ENCODE measurements around the gene SAMSN1.
"Not testable (repeated sequence)": the region's sequence is repeated elsewhere in the genome, so short reads cannot be mapped to it uniquely, and the experiment has no call there.

SAMSN1 gene

DNA sequence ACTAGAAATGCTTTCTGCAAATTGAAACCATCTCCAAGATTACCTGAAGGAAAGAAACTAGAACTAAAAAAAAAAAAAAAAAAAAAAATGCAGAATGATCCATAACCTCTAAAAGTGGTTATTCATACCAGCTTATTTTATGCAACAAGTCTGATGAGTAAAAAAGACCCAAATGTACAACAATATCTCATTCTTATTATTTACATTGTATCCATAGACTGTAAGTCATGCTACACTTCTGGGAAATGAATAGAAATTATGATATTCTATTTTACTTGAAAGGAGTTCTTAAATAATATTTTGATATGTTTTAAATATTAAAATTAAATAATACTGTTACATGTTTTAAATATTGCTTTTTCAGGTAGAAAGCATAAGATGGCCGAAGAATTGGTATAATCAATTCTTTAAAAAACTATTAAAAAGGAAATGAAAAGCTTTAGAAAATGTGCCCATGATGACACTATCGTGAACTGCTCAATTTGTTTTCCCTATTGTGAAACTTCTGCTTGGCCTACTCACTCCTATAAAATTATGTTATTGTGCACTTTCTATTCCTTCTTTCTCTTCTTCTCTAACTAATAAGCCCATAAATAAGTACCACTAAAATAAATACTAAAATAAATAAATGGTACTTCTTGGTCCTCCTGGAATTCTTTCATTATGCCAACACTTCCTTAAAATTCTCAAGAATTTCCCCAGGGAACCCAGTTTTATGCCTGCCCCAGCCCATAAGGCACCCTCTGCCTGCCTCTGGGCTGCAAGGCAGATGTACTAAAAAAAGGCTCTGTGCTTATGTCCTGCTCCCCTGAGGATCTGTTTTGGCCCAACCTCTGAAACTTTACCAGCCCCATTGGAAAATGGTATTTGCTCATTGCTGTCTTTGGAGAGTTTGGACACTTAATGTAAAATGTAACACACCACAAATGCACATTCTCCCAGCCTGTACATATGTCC, 18.1 kb downstream of the SAMSN1 start:
- FAIRE-seq: no peak

DNA sequence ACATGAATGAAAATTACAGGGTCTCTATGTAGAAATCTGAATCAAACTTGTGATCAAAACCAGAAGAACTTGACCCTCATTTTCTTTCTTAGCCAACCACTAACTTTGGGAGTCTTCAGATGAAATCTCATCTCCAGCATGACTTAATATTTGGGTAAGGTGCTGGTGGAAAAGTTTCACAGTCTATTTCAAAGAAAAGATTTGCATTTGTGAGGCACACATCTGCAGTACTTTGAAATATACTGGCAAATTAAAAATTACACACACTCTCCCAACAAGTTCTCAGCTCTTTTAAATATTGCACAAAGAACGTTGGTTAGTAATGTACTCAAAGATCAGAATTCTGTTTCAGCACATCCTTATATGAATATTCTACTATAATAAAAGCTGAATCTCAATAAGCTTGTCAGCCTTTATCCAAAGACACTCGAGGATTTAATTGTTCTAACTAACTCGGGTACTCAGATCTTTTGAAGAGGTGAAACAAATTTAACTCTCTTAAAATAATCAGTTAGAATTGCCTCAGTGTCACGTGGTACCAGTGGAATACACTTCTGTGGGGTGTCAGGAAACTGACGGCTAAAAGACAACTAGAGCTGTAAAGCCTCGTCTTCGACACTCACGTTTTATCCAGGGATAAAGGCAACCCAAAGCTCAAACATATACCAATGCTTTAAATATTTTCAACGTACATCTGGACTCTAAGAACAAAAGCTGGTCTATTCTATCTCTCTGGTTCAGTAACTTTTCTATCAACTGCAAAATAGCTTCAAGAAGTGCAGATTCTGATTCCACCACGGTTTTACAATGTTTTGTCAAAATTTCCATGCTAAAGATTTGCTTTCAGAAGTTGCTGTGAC, 19.0 kb downstream of the SAMSN1 start:
- no peak for FAIRE-seq

DNA sequence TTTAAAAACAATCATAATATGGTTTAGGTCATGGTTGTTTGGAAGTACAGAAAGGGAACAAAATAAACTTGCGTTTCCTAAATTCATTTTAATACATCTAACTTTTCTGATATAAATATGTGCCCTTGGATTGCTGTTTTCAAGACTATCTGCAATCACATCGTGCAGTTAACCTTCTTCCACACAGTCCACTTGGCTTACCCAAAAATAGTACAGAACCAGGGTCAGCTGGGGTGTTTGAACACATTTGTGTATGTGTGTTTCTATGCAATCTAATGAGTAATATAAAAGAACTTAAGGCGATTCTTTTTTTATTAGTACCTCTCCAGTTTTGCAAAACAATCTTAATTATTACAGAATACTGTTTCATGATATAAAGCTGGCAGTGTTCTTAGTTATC, 19.9 kb downstream of the SAMSN1 start:
- FAIRE-seq: no peak

DNA sequence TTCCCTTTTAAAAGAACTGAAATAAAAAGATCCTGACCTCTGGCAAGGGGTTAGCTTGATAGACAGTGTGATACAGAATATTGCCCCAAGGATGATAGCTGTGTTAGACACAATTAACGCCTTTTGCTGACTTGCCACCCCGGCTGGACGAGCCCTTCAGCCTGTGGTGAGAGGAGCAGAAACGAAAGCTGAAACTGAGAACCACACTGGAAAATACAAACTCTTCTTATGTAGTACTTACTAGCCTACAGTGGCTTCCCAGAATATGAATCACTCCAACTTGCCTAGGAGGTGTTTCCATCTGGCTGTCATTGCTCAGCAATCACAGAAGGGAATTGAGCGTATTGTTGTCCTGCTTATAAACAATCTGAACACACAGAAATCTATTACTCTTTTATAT, 22.9 kb downstream of the SAMSN1 start:
- FAIRE-seq: no peak

DNA sequence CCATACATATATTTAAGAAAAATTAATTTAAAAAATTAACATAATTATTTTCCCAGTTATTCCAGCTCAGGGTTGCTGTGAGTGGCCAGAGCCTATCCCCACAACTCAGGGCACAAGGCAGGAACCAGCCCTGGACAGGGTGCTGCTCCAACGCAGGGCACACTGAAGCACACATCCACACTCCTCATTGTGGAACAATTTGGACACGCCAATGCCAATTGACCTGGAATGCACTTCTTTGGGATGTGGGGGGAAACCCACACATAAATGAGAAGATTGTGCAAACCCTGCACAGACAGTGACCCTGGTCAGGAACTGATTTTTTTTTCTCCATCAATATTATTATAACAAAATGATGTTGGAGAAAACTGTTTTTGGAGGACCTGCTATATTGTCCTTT, 23.4 kb downstream of the SAMSN1 start:
- FAIRE-seq: no peak

DNA sequence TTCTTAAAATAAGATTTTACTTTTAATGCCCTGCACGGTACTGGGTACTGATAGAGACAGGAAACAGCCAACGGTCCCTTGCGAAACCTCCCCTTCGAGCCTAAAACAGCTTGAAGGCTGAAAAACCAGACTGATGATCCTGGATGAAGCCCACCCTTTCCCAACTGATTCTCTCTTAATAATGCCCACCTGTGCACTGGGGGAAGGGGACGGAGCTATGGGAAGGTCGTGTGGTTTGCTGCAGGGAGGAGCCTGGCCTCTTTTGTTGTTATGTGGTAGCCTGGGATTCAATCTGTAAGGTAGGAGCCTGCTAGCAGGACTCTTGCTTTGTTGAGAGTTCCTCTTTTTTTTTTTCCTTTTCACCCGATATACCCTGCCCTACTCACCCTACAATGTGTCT, 25.6 kb downstream of the SAMSN1 start:
- FAIRE-seq: no peak

DNA sequence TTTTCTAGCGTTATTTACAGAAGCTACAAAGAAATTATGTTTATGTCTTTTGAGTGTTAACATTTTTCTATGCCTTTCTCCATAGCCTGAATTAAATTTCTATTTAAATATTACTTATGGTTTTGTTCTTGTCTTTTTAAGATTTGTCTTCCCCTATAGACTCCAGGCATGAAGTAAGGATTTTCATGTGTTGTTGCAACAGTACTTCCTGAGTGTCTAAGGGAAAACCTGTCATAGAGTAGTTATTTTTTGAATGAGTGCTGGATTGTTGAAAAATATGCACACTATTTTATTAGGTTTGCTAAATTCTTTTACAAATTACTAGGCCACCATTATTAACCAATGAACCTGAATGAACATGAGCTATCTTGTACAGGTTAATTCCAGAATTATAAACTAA, 27.1 kb downstream of the SAMSN1 start:
- no peak for FAIRE-seq

DNA sequence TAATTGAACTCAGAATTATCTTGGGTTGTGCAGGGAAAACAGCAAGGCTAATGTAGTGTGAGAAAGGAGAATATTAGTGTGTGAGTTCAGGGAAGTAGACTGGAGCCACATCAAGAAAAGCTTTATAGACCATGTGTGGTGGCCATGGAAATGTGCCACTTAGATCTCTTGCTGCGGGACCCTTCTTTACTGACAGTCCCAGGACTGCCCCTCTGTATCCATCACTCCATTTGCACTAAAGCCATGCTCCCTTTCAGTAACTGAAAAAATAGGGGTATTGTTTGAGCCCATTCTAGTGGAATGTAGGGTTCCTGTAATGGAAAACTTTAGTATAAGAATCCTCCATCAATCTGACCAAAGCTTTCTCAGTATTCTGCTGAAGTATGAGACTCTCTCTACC, 32.3 kb downstream of the SAMSN1 start:
- FAIRE-seq: no peak

DNA sequence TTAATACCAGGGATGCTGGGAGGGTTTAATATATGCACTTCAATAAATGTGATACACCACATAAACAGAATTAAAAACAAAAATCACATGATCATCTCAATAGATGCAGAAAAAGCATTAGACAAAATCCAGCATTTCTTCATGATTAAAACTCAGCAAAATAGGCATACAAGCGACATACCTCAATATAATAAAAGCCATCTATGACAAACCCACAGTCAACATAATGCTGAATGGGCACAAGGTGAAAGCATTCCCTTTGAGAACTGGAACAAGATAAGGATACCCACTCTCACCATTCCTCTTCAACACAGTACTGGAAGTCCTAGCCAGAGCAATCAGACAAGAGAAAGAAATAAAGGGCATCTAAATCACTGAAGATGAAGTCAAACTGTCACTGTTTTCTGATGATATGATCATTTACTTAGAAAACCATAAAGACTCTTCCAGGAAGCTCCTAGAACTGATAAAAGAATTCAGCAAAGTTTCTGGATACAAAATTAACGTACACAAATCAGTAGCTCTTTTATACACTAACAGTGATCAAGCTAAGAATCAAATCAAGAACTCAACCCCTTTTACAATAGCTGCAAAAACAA, 39.2 kb downstream of the SAMSN1 start:
- not testable (repeated sequence) for FAIRE-seq

DNA sequence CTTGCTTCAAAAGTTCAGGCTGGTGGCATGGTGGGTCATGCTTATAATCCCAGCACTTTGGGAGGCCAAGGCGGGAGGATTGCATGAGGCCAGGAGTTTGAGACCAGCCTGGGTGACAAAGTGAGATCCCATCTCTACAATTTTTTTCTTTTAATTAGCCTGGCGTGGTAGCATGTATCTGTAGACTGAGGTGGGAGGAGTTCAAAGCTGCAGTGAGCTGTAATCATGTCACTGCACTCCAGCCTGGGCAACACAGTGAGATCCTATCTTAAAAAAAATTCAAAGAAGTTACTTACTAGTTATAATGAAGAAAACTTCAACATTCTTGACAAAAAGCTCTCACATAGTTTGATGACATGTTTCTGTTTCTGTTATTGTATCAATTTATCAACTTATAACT, 45.2 kb downstream of the SAMSN1 start:
- no peak for FAIRE-seq

DNA sequence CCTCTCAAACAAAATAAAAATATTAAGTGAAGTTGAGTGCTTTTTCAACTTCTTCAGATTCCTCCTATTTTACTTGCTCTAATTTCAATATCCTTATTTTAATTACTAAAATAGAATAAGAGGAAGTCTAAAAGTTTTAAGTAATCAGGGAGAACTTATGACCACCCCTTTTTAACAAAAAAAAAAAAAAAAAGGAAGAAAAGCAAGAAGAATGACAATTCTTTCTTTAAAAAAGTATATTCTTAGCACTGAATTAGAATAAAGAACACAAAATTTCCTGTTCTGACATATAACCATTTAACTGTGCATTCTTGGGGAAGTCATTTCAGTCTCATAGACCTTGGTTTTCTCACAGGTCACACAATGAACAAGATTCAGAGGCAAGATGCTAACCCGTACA, 46.8 kb downstream of the SAMSN1 start:
- no peak for FAIRE-seq

DNA sequence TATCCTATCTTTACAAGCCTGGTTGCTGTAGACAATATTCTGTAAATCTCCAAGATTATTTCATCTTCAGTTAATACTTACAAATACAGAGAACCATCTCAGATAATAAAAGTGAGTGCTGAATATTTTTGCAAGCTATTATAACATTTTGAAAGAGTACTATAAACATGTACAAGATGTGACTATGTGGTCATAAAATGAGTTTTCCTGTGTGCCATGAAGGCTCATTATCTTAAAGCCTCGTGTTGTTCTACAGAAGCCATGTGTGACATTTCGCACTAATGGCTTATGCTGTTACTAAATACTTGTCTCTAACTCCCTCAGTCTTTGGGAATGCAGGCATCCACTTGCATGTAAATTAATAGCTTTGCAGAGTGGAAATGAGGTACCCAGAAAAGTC, 48.3 kb downstream of the SAMSN1 start:
- FAIRE-seq: no peak

DNA sequence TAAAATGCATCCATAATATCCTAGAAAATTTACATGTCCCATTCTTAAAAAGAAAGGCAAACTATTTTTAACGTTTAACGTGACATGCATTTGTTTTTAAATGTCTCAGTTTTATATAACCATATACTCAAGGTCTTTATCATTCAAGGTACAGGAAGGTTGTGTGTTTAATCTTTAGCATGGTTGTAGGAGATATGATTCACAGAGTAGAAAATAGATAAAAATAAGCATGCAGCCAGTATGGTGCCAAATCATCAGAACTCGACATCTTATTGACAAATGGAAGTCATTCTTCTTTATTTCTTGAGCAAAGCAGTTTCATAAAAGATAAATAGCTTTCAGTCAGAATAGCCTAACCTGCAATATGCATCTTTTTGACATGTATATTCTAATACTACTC, 51.0 kb downstream of the SAMSN1 start:
- no peak for FAIRE-seq

DNA sequence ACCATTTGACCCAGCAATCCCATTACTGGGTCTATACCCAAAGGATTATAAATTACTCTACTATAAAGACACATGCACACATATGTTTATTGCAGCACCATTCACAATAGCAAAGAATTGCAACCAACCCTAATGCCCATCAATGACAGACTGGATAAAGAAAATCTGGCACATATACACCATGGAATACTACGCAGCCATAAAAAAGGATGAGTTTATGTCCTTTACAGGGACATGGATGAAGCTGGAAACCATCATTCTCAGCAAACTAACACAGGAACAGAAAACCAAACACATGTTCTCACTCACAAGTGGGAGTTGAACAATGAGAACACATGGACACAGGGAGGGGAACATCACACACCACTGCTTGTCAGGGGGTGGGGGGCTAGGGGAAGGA, 51.9 kb downstream of the SAMSN1 start:
- FAIRE-seq: not testable (repeated sequence)

DNA sequence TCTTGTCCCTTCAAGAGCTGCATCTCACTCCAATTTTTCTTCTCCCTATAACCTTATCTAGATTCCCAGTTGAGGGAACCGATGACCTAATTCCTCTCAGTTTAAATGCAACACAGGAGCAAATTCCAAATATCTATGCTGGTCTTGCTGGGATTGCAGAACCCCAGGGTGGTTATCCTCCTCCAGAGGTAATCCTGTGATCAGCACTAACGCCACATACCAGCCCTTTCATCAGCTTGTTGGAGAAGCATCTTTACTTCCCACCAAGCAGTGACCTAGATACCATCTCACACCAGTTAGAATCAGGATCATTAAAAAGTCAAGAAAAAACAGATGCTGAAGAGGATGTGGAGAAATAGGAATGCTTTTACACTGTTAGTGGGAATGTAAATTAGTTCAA, 52.4 kb downstream of the SAMSN1 start:
- FAIRE-seq: no peak

DNA sequence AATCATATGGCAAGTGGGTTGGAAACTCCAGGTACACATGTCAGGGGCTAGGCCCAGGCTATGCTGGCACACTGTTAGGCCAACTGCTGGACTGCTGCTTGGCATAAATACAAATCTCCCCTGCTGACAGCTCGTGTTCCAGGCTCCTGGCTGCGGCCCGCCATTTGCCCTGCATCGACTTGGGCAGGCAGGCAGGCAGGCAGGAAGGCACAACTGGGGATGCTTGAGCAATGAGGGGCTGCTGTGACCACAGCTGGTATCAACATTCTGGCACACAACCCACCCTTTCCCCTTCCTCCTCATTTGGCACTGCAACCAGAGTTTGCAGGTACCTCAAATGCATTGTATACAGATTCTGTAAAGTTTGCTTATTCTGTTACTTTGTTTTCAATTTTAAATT, 53.2 kb downstream of the SAMSN1 start:
- no peak for FAIRE-seq

DNA sequence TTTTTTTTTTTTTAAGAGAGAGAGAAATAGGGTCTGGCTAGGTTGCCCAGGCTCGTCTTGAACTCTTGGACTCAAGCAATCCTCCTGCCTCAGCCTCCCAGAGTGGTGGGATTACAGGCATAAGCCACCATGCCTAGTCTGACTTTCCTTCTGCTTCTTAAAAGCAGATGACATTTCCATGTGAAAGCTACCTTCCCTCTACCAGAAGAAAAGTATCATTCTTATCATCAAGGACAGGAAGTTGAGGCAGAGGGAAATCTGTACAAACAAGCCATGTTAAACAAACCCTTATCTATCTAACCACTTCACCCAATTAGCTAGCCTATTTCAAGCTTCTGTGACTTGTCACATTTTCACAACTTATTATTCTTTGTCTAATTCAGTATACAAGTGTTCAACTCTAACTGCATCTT, 54.8 kb downstream of the SAMSN1 start:
- FAIRE-seq: no peak

DNA sequence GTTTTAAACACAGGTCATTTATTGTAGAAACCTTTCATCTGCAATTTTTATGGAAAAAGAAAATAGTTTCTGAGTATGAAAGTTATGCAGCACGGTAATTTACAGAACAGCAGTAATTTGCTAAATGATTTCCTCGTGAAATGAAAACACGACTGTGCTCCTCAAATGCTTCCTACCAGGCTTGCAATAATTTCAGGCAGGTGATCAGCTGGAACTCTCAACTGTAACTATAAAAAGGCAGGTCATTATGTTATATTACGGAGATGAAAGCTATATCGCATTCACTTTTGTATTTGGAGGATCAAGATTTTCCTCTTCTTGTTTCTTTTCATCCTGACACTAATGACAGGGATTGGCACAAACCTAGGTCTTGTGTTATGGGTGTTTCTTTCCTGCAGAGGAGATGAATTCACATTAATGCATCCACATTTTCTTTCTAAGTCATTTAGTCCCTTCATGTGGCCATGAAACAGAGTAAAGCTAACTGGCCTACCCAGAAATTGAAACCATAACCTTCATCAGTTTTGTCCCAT, 57.4 kb downstream of the SAMSN1 start:
- FAIRE-seq: no peak

DNA sequence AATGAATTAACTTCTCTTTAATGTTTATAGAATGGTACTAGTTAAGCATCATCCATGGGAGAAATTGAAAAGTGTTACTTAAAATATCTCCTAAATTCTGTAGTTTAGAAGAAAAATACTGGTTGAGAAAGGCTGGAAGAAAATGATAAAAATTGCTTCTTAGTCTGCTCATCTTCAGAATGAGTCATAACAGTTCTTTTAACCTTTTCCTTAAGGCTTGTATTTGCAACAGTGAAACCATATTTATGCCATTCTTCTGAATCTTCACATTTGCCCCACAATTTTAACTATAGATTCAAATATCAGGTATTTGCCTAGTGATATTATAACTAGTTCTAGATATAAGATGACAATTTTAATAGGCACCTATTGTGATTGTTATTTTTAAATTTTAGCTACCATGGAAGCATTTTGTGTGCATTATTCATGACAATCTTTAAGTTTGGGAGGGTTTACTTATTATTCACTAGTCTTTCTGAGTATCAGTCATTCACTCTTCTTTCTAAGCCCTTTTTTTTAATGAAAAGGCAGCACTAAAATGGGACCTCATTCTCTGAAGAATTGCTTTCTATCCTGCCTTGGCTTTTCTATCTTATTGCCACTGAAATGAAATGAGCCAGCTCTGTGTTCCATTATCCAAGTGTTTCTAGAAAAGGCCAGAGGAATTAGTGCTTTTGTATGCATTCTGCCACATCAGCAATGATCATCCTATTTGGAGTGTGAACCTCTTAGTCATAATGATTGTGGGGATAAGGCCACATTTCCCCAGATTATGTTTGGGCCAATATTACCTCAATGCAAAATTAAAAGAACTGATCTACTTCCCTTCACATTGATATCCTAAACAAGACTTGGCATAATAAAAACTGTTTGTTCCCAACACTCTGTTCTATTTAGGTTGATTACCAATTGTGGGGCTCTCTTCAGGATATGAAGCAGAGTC, 58.4 kb downstream of the SAMSN1 start:
- FAIRE-seq: no peak

DNA sequence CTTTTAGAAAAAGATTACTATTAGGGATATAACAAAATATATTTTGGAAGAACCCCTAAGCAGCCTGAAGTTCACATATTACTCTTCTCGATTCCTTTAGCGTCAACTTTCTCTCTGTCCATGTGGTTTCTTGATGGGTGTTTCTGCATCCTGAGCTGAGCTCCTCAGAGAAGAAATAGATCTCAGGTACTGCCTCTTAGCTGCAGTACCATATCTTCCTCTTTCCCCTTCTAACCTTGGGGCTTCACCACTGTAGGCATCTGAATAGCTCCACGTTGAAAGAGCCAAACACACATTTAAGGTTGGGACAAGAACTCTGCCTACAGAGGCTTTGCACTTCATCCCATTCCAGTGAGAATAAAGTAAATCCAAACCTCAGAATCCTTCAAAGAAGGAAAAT, 59.2 kb downstream of the SAMSN1 start:
- no peak for FAIRE-seq

DNA sequence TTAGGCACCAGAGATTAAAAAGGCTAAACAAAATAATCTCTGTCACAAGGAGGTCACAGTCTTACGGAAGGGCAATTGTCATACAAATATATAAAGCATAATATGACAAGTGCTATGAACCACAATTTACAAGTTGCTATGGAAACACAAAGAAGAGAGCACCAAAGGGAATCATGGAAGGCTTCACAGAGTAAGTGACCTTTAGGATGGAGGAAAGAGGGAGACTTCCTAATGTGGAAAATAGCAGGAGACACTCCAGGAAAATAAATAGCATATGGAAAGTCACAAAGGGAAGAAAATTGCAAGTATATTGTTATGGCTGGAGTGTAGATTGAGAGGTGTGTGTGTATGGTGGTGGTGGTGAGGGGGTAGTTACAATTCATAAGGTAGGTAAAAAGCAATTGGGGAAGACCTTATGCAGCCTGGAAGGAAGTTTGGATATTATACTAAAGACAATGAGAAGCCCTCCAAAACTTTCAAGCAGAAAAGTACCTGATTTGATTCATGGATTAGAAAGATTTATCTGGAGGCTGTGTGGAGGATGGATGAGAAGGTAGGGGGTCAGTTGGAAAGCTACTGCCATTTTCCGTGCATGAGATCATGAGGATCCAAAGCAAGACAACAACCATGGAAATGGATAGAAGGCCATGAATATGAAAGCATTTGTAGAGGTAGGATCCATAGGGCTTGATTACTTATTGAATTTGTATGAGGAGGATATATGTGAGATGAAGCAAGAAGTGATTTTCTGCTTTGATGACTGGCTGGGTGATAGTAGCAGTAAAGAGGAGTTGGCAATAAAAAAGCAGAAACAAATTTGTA, 61.7 kb downstream of the SAMSN1 start:
- FAIRE-seq: no peak

All from islet of Langerhans (tissue), 1 donor.